ENCODE measurements around the gene HNF1A.

Gene HNF1A

GRCh38 chr12:121004253-121004815, 26.0 kb downstream of the HNF1A start:
- Mint-ChIP-seq H3K27ac (no peak overlapping the region), H3K36me3 (ENCODE audit: low read depth) (peaks cover 17% of the 10 kb centered on the region), H3K9me3 (no peaks in the 10 kb centered on the region), H3K4me1 (ENCODE audit: low read depth) (peaks cover 6% of the 10 kb centered on the region), H3K27me3 (ENCODE audit: low read depth) (no peaks in the 10 kb centered on the region), H3K4me3 (no peak overlapping the region)

- peaks cover 17% of the 10 kb centered on the region for H3K36me3 Mint-ChIP-seq (ENCODE audit: low read depth)
- no peaks in the 10 kb centered on the region for H3K9me3 Mint-ChIP-seq
- H3K4me1 Mint-ChIP-seq (ENCODE audit: low read depth) = peaks cover 4% of the 10 kb centered on the region
- no peak overlapping the region for H3K27ac Mint-ChIP-seq
- H3K27me3 Mint-ChIP-seq (ENCODE audit: low read depth) = no peaks in the 10 kb centered on the region
- H3K4me3 Mint-ChIP-seq = no peak overlapping the region
Observed at GRCh38 chr12:121005346-121005815, 27.0 kb downstream of the HNF1A start.

- peaks cover 23% of the 10 kb centered on the region for H3K36me3 Mint-ChIP-seq (ENCODE audit: low read depth)
- peaks cover 12% of the 10 kb centered on the region for H3K4me1 Mint-ChIP-seq (ENCODE audit: low read depth)
Observed at GRCh38 chr12:121008347-121009098, 30.2 kb downstream of the HNF1A start.

GRCh38 chr12:121009741-121010140, 31.4 kb downstream of the HNF1A start:
- peaks cover 20% of the 10 kb centered on the region for H3K36me3 Mint-ChIP-seq (ENCODE audit: low read depth)

More at GRCh38 chr12:121008347-121009098, 30.2 kb downstream of the HNF1A start:
- no peak overlapping the region for H3K27ac Mint-ChIP-seq
- H3K9me3 Mint-ChIP-seq = no peaks in the 10 kb centered on the region
- H3K27me3 Mint-ChIP-seq (ENCODE audit: low read depth) = no peaks in the 10 kb centered on the region
- H3K4me3 Mint-ChIP-seq = no peak overlapping the region

GRCh38 chr12:121010860-121011259, 32.5 kb downstream of the HNF1A start:
- H3K27ac Mint-ChIP-seq = no peak overlapping the region
- peaks cover 20% of the 10 kb centered on the region for H3K4me1 Mint-ChIP-seq (ENCODE audit: low read depth)
- H3K9me3 Mint-ChIP-seq = no peaks in the 10 kb centered on the region
- no peaks in the 10 kb centered on the region for H3K27me3 Mint-ChIP-seq (ENCODE audit: low read depth)
- H3K4me3 Mint-ChIP-seq = no peak overlapping the region
- H3K36me3 Mint-ChIP-seq (ENCODE audit: low read depth) = peaks cover 14% of the 10 kb centered on the region

More at GRCh38 chr12:121009741-121010140, 31.4 kb downstream of the HNF1A start:
- H3K27ac Mint-ChIP-seq = no peak overlapping the region
- peaks cover 14% of the 10 kb centered on the region for H3K4me1 Mint-ChIP-seq (ENCODE audit: low read depth)
- H3K4me3 Mint-ChIP-seq = no peak overlapping the region
- H3K9me3 Mint-ChIP-seq = no peaks in the 10 kb centered on the region
- no peaks in the 10 kb centered on the region for H3K27me3 Mint-ChIP-seq (ENCODE audit: low read depth)

- no peak overlapping the region for H3K27ac Mint-ChIP-seq
- H3K4me3 Mint-ChIP-seq = no peak overlapping the region
- H3K4me1 Mint-ChIP-seq (ENCODE audit: low read depth) = peaks cover 24% of the 10 kb centered on the region
- no peaks in the 10 kb centered on the region for H3K27me3 Mint-ChIP-seq (ENCODE audit: low read depth)
- H3K36me3 Mint-ChIP-seq (ENCODE audit: low read depth) = peaks cover 16% of the 10 kb centered on the region
- no peaks in the 10 kb centered on the region for H3K9me3 Mint-ChIP-seq
Observed at GRCh38 chr12:121011820-121012219, 33.5 kb downstream of the HNF1A start.

GRCh38 chr12:121013715-121014114, 35.4 kb downstream of the HNF1A start:
- Mint-ChIP-seq H3K9me3 (no peaks in the 10 kb centered on the region), H3K4me3 (peak overlapping the region; percentile 9), H3K4me1 (ENCODE audit: low read depth) (peaks cover 24% of the 10 kb centered on the region), H3K36me3 (ENCODE audit: low read depth) (peaks cover 16% of the 10 kb centered on the region), H3K27ac (no peak overlapping the region), H3K27me3 (ENCODE audit: low read depth) (no peaks in the 10 kb centered on the region)

- H3K36me3 Mint-ChIP-seq (ENCODE audit: low read depth) = peaks cover 22% of the 10 kb centered on the region
- H3K4me1 Mint-ChIP-seq (ENCODE audit: low read depth) = peaks cover 24% of the 10 kb centered on the region
- H3K4me3 Mint-ChIP-seq = peak within 1 kb of the TSS; percentile 96
- H3K27me3 Mint-ChIP-seq (ENCODE audit: low read depth) = no peaks in the 10 kb centered on the region
- peak within 1 kb of the TSS; percentile 90 for H3K27ac Mint-ChIP-seq
- H3K9me3 Mint-ChIP-seq = no peaks in the 10 kb centered on the region
Observed at GRCh38 chr12:121015825-121016766, 37.8 kb downstream of the HNF1A start, which contains the start of gene C12orf43. TSS of gene C12orf43 (minus strand) at chr12:121016487. CDS start at chr12:121016474, 13 bp downstream.

GRCh38 chr12:121017966-121018491, 39.7 kb downstream of the HNF1A start:
- Mint-ChIP-seq H3K4me3 (no peak overlapping the region), H3K36me3 (ENCODE audit: low read depth) (peaks cover 23% of the 10 kb centered on the region), H3K27me3 (ENCODE audit: low read depth) (no peaks in the 10 kb centered on the region), H3K27ac (no peak overlapping the region), H3K9me3 (no peaks in the 10 kb centered on the region), H3K4me1 (ENCODE audit: low read depth) (peaks cover 18% of the 10 kb centered on the region)

GRCh38 chr12:121018860-121019617, 40.7 kb downstream of the HNF1A start:
- Mint-ChIP-seq H3K4me3 (no peak overlapping the region), H3K9me3 (no peaks in the 10 kb centered on the region), H3K27ac (no peak overlapping the region), H3K27me3 (ENCODE audit: low read depth) (no peaks in the 10 kb centered on the region), H3K4me1 (ENCODE audit: low read depth) (peaks cover 14% of the 10 kb centered on the region), H3K36me3 (ENCODE audit: low read depth) (peaks cover 23% of the 10 kb centered on the region)

- no peaks in the 10 kb centered on the region for H3K9me3 Mint-ChIP-seq
- H3K36me3 Mint-ChIP-seq (ENCODE audit: low read depth) = peaks cover 28% of the 10 kb centered on the region
- H3K4me1 Mint-ChIP-seq (ENCODE audit: low read depth) = no peaks in the 10 kb centered on the region
- H3K27me3 Mint-ChIP-seq (ENCODE audit: low read depth) = no peaks in the 10 kb centered on the region
- no peak overlapping the region for H3K27ac Mint-ChIP-seq
- H3K4me3 Mint-ChIP-seq = no peak overlapping the region
Observed at GRCh38 chr12:121021754-121022153, 43.4 kb downstream of the HNF1A start.

- H3K4me1 Mint-ChIP-seq (ENCODE audit: low read depth) = no peaks in the 10 kb centered on the region
- H3K9me3 Mint-ChIP-seq = no peaks in the 10 kb centered on the region
- no peak overlapping the region for H3K27ac Mint-ChIP-seq
- peaks cover 37% of the 10 kb centered on the region for H3K36me3 Mint-ChIP-seq (ENCODE audit: low read depth)
- no peak overlapping the region for H3K4me3 Mint-ChIP-seq
- H3K27me3 Mint-ChIP-seq (ENCODE audit: low read depth) = no peaks in the 10 kb centered on the region
Observed at GRCh38 chr12:121022713-121023112, 44.4 kb downstream of the HNF1A start.

GRCh38 chr12:121023799-121024198, 45.5 kb downstream of the HNF1A start:
- H3K4me3 Mint-ChIP-seq = no peak overlapping the region
- H3K27me3 Mint-ChIP-seq (ENCODE audit: low read depth) = no peaks in the 10 kb centered on the region
- H3K27ac Mint-ChIP-seq = no peak overlapping the region
- H3K36me3 Mint-ChIP-seq (ENCODE audit: low read depth) = peaks cover 42% of the 10 kb centered on the region
- no peaks in the 10 kb centered on the region for H3K4me1 Mint-ChIP-seq (ENCODE audit: low read depth)
- no peaks in the 10 kb centered on the region for H3K9me3 Mint-ChIP-seq

Measured in T-helper 1 cell treated with Interleukin-12 subunit alpha and Interleukin-12 subunit beta and Interleukin-4 antibody, amounts not matched to agents 30 μg/mL and 1 μg/mL, for 36 hours (primary cell).